ENCODE data around the gene FNDC3B.

- no peak for TF ChIP-seq POLR2AphosphoS5 (IDR thresholded peaks at IDR 0.05)
- TF ChIP-seq CTCF (IDR thresholded peaks at IDR 0.05), result no peak
- TF ChIP-seq POLR2A (IDR thresholded peaks at IDR 0.05), result no peak
Measured at GRCh38 chr3:172193436-172193835, 154.1 kb downstream of the FNDC3B start.
